H9 (cell line): ENCODE data around the gene KLK1. TPM values are rescaled to one million over a fixed set of nuclear protein-coding genes. Genes with fewer than 3 reads are reported as not detected.

Experiments used
- DNase-seq: peaks from one replicate; pipeline ENCODE4 v3.0.0-alpha.2; 2017
- H2AFZ ChIP-seq: one replicate; pipeline ENCODE4 v1.6.1; 2013; ENCODE audit warnings: mild to moderate bottlenecking, low read length, control low read depth, moderate library complexity
- H2AK5ac ChIP-seq: 2 replicates; pipeline ENCODE4 v1.6.1; 2013; ENCODE audit warnings: low read length, control low read depth, mixed read lengths; ENCODE audit not compliant: insufficient read length
- H2BK120ac ChIP-seq: one replicate; pipeline ENCODE4 v1.6.1; 2013; ENCODE audit warnings: low read depth, mild to moderate bottlenecking, low read length, control low read depth, inconsistent platforms; ENCODE audit not compliant: poor library complexity, severe bottlenecking
- H2BK12ac ChIP-seq: 2 replicates; pipeline ENCODE4 v1.6.1; 2013; ENCODE audit warnings: low read length, control low read depth, mixed read lengths, low read depth; ENCODE audit not compliant: insufficient read length
- H2BK15ac ChIP-seq: 2 replicates; pipeline ENCODE4 v1.6.1; 2013; ENCODE audit warnings: low read depth, low read length, control low read depth
- H2BK20ac ChIP-seq: one replicate; pipeline ENCODE4 v1.6.1; 2013; ENCODE audit warnings: low read depth, mild to moderate bottlenecking, low read length, control low read depth, inconsistent platforms; ENCODE audit not compliant: poor library complexity, severe bottlenecking
- H2BK5ac ChIP-seq: 2 replicates; pipeline ENCODE4 v1.6.1; 2013; ENCODE audit warnings: low read length, control low read depth, mixed read lengths; ENCODE audit not compliant: insufficient read length
- H3K14ac ChIP-seq: 2 replicates; pipeline ENCODE4 v1.6.1; 2013; ENCODE audit warnings: low read length, control low read depth; ENCODE audit not compliant: insufficient read depth
- H3K18ac ChIP-seq: 2 replicates; pipeline ENCODE4 v1.6.1; 2013; ENCODE audit warnings: low read depth, mild to moderate bottlenecking, mixed read lengths, low read length, control low read depth; ENCODE audit not compliant: insufficient read length
- H3K23ac ChIP-seq: 2 replicates; pipeline ENCODE4 v1.6.1; 2013; ENCODE audit warnings: low read length, control low read depth, mixed read lengths, low read depth; ENCODE audit not compliant: insufficient read length
- H3K23me2 ChIP-seq: 2 replicates; pipeline ENCODE4 v1.6.1; 2013; ENCODE audit warnings: low read depth, mild to moderate bottlenecking, mixed read lengths, low read length, control low read depth; ENCODE audit not compliant: insufficient read length, poor library complexity, severe bottlenecking
- H3K27ac ChIP-seq: 2 replicates; pipeline ENCODE4 v1.5.1; 2013; ENCODE audit warnings: low read length, control low read depth, mixed read lengths, low read depth; ENCODE audit not compliant: insufficient read length
- H3K27me3 ChIP-seq: 2 replicates; pipeline ENCODE4 v1.6.1; 2013; ENCODE audit warnings: low read length, control low read depth, inconsistent platforms; ENCODE audit not compliant: insufficient read depth
- H3K4ac ChIP-seq: 2 replicates; pipeline ENCODE4 v1.6.1; 2013; ENCODE audit warnings: low read depth, mild to moderate bottlenecking, control low read depth, inconsistent platforms, low read length, moderate library complexity
- H3K4me1 ChIP-seq: 2 replicates; pipeline ENCODE4 v1.6.1; 2013; ENCODE audit warnings: low read length, control low read depth, inconsistent platforms; ENCODE audit not compliant: insufficient read depth
- H3K4me2 ChIP-seq: 2 replicates; pipeline ENCODE4 v1.6.1; 2013; ENCODE audit warnings: low read length, control low read depth, mixed read lengths; ENCODE audit not compliant: insufficient read length, insufficient read depth
- H3K56ac ChIP-seq: 2 replicates; pipeline ENCODE4 v1.6.1; 2013; ENCODE audit warnings: low read depth, mild to moderate bottlenecking, mixed read lengths, low read length, control low read depth; ENCODE audit not compliant: insufficient read length
- H3K79me1 ChIP-seq: 2 replicates; pipeline ENCODE4 v1.6.1; 2013; ENCODE audit warnings: low read depth, mild to moderate bottlenecking, moderate library complexity, low read length, control low read depth, inconsistent platforms; ENCODE audit not compliant: insufficient read depth, poor library complexity, severe bottlenecking
- H3K79me2 ChIP-seq: 2 replicates; pipeline ENCODE4 v1.6.1; 2013; ENCODE audit warnings: low read length, control low read depth, inconsistent platforms; ENCODE audit not compliant: insufficient read depth
- H3K9ac ChIP-seq: 2 replicates; pipeline ENCODE4 v1.6.1; 2013; ENCODE audit warnings: low read length, control low read depth, mixed read lengths; ENCODE audit not compliant: insufficient read length; ENCODE audit errors: extremely low read depth
- H3K9me3 ChIP-seq: one replicate; pipeline ENCODE4 v1.6.1; 2013; ENCODE audit warnings: low read depth, low read length, inconsistent platforms; ENCODE audit not compliant: control insufficient read depth
- H3T11ph ChIP-seq: one replicate; pipeline ENCODE4 v1.6.1; 2013; ENCODE audit warnings: mild to moderate bottlenecking, low read length, control low read depth, inconsistent platforms
- H4K20me1 ChIP-seq: one replicate; pipeline ENCODE4 v1.6.1; 2013; ENCODE audit not compliant: control insufficient read depth, insufficient read length, insufficient read depth
- H4K5ac ChIP-seq: 2 replicates; pipeline ENCODE4 v1.6.1; 2013; ENCODE audit warnings: low read depth, mild to moderate bottlenecking, mixed read lengths, low read length, control low read depth; ENCODE audit not compliant: insufficient read length
- H4K8ac ChIP-seq: replicated peaks from 2 replicates; pipeline ENCODE4 v1.6.1; 2013; ENCODE audit warnings: low read length, control low read depth, mixed read lengths, low read depth; ENCODE audit not compliant: insufficient read length
- H4K91ac ChIP-seq: 2 replicates; pipeline ENCODE4 v1.6.1; 2013; ENCODE audit warnings: low read depth, mild to moderate bottlenecking, moderate library complexity, mixed read lengths, low read length, control low read depth; ENCODE audit not compliant: insufficient read length
- H3K27ac Mint-ChIP-seq, 3 experiments: 2 replicates in 2 of 3; 3 replicates in 1 of 3; pipeline ENCODE4 v1.8.0; 2020 to 2021; ENCODE audit warnings: mixed read lengths in 3 of 3, mild to moderate bottlenecking in 1 of 3, moderate library complexity in 1 of 3
- H3K27me3 Mint-ChIP-seq: 2 replicates; pipeline ENCODE4 v1.8.0; 2021; ENCODE audit warnings: low read depth, mild to moderate bottlenecking, moderate library complexity, mixed read lengths
- H3K36me3 Mint-ChIP-seq, 3 experiments: 2 replicates in 2 of 3; 3 replicates in 1 of 3; pipeline ENCODE4 v1.8.0; 2020 to 2021; ENCODE audit warnings: low read depth in 3 of 3, mixed read lengths in 3 of 3; ENCODE audit not compliant: insufficient read depth in 1 of 3
- H3K4me1 Mint-ChIP-seq, 2 experiments: 2 replicates each; pipeline ENCODE4 v1.8.0; 2020; ENCODE audit warnings: mixed read lengths in 2 of 2
- H3K4me3 Mint-ChIP-seq, 2 experiments: 2 replicates in 1 of 2; 3 replicates in 1 of 2; pipeline ENCODE4 v1.8.0; 2020 to 2021; ENCODE audit warnings: mild to moderate bottlenecking in 2 of 2, mixed read lengths in 2 of 2, moderate library complexity in 1 of 2
- H3K9me3 Mint-ChIP-seq, 2 experiments: 2 replicates in 1 of 2; 3 replicates in 1 of 2; pipeline ENCODE4 v1.8.0; 2020; ENCODE audit warnings: mild to moderate bottlenecking in 2 of 2, mixed read lengths in 2 of 2, moderate library complexity in 1 of 2
- WGBS: extraction: QIAGEN DNeasy Blood & Tissue Kit; methylation state at CpG from one replicate; pipeline ENCODE4 v1.1.7; 2013; ENCODE audit warnings: missing lambda C conversion rate, low lambda C conversion rate, mixed read lengths; ENCODE audit not compliant: insufficient read length; ENCODE audit errors: extremely low coverage; 5-methylcytosine and 5-hydroxymethylcytosine counted together
- total RNA-seq: library from RNA; stranded (reverse); gene quantifications from 2 replicates; pipeline ENCODE4 v1.2.1, GENCODE V29; 2021
- TF ChIP-seq, protein P1 (sequence below): fragments of 200-600 bp; sonication (generic); conservative IDR thresholded peaks from 3 replicates; pipeline ENCODE4 v1.8.0; 2021; ENCODE audit warnings: antibody characterized with exemption, mild to moderate bottlenecking

Gene KLK1
- total RNA-seq, 1 experiment from 2014 or later, result 2.3 TPM

DNA sequence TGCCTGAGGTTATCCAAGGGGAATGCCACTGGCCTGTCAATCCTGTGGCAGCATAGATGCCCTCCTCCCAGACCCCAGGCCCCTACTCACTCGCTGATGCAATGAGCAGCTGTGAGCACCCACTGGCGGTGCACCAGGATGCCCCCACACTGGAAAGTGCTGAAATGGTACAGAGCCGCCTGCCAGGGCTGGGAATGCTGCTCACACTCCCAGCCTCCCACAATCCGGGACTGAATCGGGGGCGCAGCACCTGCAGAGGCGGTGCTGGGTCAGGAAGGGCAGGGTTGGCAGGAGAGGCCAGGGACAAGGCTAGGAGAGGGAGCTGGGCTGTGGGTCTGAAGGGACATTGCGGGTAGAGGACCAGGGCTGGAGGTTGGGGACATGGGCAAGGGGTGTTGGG, 2.0 kb downstream of the KLK1 start:
- Mint-ChIP-seq H3K9me3 (peaks cover 0 to 4% of the 10 kb centered on the region in 2 experiments; a peak in 2 of 5 replicates), H3K4me3 (no peak overlapping the region), H3K27ac (no peak overlapping the region), H3K27me3 (peaks cover 87% of the 10 kb centered on the region), H3K4me1 (peaks cover 33 to 42% of the 10 kb centered on the region in 2 experiments), H3K36me3 (peaks cover 0 to 2% (median 0%) of the 10 kb centered on the region in 3 experiments; a peak in 2 of 7 replicates)
- H4K8ac ChIP-seq, result no peak overlapping the region
- no peak overlapping the region for H3K27ac ChIP-seq
- no peak overlapping the region for H3K18ac ChIP-seq
- H3K23ac ChIP-seq, result no peak overlapping the region
- no peak overlapping the region for H2BK5ac ChIP-seq
- no peak overlapping the region for H2AK5ac ChIP-seq
- peaks cover 5% of the 10 kb centered on the region; the same call in 1 of the 2 replicates for H3K4me1 ChIP-seq
- no peak overlapping the region for H2BK12ac ChIP-seq
- H2BK120ac ChIP-seq, result no peak overlapping the region
- no peak overlapping the region for H2AFZ ChIP-seq
- no peaks in the 10 kb centered on the region for H3K79me2 ChIP-seq
- no peak for DNase-seq
- H3K9me3 ChIP-seq, result no peaks in the 10 kb centered on the region
- no peak overlapping the region for H3K4me2 ChIP-seq
- H4K91ac ChIP-seq, result no peak overlapping the region
- H3K4ac ChIP-seq, result no peak overlapping the region
- H3K9ac ChIP-seq, result no peak overlapping the region
- WGBS, result no CpG with 5 or more reads among the region's 8 CpGs
- H3K27me3 ChIP-seq, result peaks cover 8% of the 10 kb centered on the region
- H2BK20ac ChIP-seq, result no peak overlapping the region
- H3K14ac ChIP-seq, result no peak overlapping the region
- no peak overlapping the region for H3K56ac ChIP-seq
- no peaks in the 10 kb centered on the region for H4K20me1 ChIP-seq
- TF ChIP-seq, protein P1, sequence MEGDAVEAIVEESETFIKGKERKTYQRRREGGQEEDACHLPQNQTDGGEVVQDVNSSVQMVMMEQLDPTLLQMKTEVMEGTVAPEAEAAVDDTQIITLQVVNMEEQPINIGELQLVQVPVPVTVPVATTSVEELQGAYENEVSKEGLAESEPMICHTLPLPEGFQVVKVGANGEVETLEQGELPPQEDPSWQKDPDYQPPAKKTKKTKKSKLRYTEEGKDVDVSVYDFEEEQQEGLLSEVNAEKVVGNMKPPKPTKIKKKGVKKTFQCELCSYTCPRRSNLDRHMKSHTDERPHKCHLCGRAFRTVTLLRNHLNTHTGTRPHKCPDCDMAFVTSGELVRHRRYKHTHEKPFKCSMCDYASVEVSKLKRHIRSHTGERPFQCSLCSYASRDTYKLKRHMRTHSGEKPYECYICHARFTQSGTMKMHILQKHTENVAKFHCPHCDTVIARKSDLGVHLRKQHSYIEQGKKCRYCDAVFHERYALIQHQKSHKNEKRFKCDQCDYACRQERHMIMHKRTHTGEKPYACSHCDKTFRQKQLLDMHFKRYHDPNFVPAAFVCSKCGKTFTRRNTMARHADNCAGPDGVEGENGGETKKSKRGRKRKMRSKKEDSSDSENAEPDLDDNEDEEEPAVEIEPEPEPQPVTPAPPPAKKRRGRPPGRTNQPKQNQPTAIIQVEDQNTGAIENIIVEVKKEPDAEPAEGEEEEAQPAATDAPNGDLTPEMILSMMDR, result no peak
- no peaks in the 10 kb centered on the region for H3K79me1 ChIP-seq
- no peak overlapping the region for H2BK15ac ChIP-seq
- peaks cover 8% of the 10 kb centered on the region for H3K23me2 ChIP-seq
- H3T11ph ChIP-seq, result no peak overlapping the region
- H4K5ac ChIP-seq, result no peak overlapping the region
